ENCODE data around the gene KIF22. TPM values are rescaled to one million over a fixed set of nuclear protein-coding genes. Genes with fewer than 3 reads are reported as not detected.
A peak's percentile ranks its signal among the peaks of the same experiment; 100 is the strongest.
"Not testable (repeated sequence)": the region's sequence is repeated elsewhere in the genome, so short reads cannot be mapped to it uniquely, and the experiment has no call there.

Gene KIF22
- 10 to 100 TPM; 65.2 to 77.7 (median 67.6) TPM for polyA plus RNA-seq (ENCODE audit: insufficient read length in 4 of 4)

DNA sequence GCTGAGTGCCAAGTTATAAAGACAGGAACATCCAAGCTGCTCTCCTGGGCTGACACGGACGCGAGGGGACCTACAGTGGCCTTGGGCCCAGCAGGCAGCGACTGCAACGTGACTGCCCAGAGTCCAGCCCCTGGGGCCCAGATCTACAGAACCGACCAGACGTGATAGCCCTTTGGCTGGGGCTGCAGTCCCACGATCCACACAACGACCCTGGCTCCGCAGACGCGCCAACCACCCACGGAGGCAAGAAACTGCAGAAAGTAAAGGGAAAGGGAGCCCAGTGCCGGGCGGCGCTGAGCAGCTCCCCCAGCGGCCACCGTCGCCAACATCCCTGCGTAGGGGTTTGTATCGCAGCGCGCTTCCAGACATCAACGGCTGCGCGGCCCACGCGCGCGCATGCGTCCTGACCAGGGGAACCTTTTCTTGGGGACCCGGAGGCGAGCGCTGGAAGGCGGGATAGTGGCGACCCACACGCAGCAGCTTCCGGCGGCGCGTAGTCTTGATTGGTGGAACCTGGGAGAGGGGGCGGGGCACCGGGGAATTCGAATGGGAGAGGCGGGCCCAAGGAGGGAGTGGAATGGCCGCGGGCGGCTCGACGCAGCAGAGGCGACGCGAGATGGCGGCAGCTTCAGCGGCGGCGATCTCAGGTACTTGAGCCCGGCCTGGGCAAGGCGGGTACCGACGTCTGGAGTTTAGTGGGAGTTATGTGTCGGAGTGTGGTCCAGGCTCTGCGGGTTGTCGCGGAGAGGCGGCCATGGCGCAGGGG, at the start of gene KIF22:
TSS of gene KIF22 (plus strand) at position 569 of the 766 bp plus-strand sequence. CDS start at position 578, 9 bp downstream.
- peak; percentile 97 to 99 (median 98) for DNase-seq (ENCODE audit: low read depth in 4 of 4, low spot score in 3 of 4)

DNA sequence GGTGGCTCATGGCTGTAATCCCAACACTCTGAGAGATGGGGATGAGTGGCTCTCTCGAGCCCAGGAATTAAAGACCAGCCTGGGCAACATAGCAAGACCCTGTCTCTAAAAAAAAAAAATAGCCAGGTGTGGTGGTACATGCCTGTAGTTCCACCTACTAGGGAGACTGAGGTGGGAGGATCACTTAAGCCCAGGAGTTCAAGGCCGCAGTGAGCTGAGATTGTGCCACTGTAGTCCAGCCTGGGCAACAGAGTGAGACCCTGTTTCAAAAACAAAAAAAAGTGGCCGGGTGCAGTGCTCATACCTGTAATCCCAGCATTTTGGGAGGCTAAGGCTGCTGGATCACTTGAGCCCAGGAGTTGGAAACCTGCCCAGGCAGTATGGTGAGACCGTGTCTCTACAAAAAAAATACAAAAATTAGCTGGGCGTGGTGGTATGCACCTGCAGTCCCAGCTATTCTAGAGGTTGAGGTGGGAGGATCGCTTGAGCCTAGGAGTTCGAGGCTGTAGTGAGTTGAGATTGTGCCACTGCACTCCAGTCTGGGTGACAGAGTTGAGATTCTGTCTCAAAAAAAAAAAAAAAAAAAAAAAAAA, 47.8 kb upstream of the KIF22 start:
- no peak for DNase-seq (ENCODE audit: low read depth in 4 of 4, low spot score in 3 of 4)

- no peak for DNase-seq (ENCODE audit: low read depth in 4 of 4, low spot score in 3 of 4)
Observed at GRCh38 chr16:29743475-29743826, 47.1 kb upstream of the KIF22 start.

DNA sequence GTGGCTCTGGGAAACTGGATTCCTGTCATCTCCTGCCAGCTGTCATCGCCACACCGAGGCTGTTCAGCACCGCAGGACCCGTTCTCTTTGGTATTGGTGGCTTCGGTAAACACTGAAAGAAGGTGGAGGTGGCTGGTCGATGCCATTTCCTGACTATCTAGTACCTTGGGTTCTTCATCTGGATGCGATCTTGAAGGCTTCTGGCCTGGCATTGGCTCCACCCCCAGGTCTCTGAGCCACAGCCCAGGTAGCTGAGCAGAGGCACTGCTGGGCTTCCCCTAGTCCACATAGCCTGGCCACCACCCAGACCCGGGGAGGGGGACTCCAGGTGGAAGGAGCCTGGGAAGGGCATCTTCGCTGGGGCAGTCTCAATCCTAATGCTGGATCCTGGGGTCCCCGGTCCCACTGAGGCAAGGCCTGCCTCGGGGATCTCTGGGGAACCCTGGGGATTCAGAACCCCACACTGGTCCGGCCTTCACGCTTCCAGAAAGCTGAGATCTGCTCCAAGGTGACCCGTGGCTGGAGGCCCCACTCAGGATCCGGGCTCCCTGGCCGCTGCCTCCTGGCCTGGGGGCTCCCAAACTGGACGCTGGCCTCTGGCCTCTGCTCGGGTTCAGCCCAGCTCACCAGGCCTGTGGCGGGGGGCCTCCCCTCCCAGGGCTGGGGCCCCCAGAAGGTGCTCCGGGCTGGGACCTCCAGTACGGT, 46.6 kb upstream of the KIF22 start:
- no peak for DNase-seq (ENCODE audit: low read depth in 4 of 4, low spot score in 3 of 4)

DNA sequence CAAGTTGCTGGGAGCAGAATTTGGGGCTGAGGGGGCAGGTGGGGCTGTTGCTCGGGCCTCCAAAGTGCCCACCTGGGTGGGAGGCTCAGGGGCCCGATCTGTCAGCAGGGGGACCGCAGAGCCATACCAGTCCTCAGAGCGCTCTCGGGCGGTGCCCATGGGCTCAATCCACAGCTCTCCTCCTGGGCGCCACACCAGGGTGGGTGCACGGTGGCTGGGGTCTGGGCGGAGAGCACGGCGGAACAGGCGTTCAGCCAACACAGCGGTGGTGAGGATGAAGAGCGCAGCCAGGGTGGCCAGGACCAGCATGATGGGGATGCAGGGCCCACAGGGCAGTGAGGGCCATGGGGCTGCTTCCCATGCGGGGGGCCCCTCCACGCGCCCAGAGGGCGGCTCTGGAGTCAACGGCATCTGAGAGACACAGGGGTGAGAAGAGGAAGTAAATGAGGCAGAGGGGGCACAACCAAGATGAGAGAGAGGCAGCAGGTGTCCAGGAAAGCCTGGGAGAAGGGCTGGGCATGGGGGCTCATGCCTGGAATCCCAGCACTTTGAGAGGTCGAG, 45.9 kb upstream of the KIF22 start:
- DNase-seq (ENCODE audit: low read depth in 4 of 4, low spot score in 3 of 4) = no peak

DNA sequence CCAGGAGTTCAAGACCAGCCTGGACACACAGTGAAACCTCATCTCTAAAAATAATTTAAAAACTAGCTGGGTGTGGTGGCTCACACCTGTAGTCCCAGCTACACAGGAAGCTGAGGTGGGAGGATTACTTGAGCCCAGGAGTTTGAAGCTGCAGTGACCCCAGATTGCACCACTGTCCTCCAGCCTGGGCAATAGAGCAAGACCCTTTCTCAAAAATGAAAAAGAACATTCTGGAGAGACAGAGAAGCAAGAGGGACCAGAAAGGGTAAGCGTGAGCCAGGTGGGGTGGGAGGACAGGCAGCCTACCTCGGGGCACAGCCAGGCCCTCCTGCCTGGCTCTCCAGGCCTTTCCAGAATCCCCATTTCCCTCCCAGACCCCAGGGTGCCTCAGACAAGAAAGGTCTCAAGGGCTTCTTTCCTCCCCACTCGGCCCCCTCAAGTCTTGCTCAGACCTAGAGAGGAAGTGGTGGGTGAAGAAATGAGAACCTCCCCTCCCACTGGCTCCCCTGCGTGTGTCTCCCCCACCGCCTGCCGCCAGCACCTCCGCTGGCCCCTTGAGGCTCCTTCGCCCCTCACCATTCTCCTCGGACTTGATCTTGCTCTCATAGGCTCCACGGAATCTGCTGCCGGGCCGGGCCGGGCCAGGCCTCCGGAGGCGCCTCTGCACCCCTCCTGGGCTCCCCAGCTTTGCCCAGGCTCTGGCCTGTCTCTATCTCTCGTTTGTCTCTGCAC, 45.3 kb upstream of the KIF22 start:
- no peak for DNase-seq (ENCODE audit: low read depth in 4 of 4, low spot score in 3 of 4)

DNA sequence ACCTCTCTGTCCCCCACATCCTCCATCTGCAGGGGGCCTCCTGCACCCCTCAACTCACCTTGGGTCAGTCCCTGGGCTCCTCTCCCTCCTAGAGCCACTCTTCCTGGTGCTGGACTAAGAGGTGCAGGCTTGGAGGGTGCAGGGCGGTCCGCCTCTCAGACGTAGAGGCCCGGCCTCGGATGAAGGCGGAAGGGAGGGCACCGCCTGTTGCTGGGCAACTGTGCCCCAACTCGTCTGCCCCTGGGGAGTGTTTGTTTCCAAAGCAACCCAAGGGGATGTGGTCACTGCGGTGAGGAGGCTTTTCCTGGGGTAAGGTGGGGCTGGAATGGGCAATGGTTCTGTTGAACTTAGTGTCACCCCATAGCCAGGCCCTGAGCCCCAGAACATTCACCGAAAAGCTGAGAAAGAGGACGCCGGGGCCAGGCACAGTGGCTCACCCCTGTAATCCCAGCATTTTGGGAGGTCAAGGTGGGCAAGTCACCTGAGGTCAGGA, 44.7 kb upstream of the KIF22 start, which contains the start of gene C16orf54:
TSS of gene C16orf54 (minus strand) at position 138 of the 493 bp plus-strand sequence. CDS start 1,039 bp downstream, outside the sequence.
- no peak for DNase-seq (ENCODE audit: low read depth in 4 of 4, low spot score in 3 of 4)

DNA sequence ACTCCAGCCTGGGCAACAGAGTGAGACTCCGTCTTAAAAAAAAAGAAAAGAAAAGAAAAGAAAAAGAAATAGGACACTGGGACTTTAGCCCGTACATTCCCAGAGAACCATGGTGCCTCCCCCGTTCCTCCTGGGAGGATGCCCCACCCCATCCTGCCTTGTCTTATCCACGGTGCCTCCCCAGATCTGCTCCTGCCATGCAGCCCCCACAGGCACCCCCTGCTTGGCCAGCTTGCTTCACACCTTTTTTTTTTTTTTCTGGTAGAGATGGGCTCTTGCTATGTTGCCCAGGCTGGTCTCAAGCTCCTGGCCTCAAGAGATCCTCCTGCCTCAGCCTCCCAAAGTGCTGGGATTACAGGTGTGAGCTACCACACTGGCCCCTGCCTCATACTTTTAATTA, 44.0 kb upstream of the KIF22 start:
- not testable (repeated sequence) for DNase-seq (ENCODE audit: low read depth in 4 of 4, low spot score in 3 of 4)

DNA sequence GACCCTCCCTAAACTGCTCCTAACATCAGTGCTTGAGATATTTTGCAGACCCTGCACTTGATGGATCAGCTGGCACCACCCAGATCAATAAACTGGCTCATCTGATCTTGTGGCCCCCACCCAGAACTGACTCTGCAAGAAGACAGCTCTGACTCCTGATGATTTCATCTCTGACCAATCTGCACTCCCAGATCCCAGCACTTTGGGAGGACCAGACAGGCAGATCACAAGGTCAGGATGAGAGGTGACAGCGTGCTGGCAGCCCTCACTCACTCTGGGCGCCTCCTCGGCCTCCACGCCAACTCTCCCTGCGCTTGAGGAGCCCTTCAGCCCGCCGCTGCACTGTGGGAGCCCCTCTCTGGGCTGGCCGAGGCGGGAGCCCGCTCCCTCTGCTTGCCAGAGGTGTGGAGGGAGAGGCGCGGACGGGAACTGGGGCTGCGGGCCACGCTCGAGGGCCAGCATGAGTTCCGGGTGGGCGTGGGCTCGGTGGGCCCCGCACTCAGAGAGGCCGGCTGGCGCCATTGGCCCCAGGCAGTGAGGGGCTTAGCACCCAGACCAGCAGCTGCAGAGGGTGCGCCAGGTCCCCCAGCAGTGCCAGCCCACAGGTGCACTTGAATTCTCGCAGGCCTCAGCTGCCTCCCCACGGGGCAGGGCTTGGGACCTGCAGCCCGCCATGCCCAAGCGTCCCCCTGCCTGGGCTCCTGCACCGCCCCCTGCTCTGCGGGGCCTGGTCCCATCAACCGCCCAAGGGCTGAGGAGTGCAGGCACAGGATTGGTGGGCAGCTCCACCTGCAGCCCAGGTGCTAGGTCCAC, 42.4 kb upstream of the KIF22 start:
- DNase-seq (ENCODE audit: low read depth in 4 of 4, low spot score in 3 of 4) = no peak

DNA sequence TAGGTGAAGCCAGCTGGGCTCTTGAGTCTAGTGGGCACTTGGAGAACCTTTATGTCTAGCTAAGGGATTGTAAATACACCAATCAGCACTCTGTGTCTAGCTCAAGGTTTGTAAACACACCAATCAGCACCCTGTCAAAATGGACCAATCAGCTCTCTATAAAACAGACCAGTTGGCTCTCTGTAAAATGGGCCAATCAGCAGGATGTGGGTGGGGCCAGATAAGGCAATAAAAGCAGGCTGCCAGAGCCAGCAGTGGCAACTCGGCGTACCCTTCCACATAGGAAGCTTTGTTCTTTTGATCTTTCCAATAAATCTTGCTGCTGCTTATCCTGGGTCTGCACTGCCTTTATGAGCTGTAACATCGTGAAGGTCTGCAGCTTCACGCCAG, 41.8 kb upstream of the KIF22 start:
- not testable (repeated sequence) for DNase-seq (ENCODE audit: low read depth in 4 of 4, low spot score in 3 of 4)

DNA sequence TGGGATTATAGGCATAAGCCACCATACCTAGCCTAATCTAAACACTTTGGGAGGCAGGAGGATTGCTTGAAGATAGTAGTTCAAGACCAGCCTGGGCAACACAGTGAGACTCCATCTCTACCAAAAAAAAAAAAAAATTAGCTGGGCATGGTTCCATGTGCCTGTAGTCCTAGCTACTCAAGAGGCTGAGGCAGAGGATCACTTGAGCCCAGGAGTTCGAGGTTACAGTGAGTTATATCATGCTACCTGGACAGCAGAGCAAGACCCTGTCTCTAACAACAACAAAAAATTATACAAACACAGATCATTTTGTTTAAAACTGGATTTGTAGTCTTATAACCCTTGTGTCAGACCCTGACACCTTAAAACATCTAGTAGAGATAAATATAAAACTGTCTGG, 37.0 kb upstream of the KIF22 start:
- DNase-seq (ENCODE audit: low read depth in 4 of 4, low spot score in 3 of 4) = no peak

GRCh38 chr16:29756654-29757053, 33.9 kb upstream of the KIF22 start:
- DNase-seq (ENCODE audit: low read depth in 4 of 4, low spot score in 3 of 4) = no peak

DNA sequence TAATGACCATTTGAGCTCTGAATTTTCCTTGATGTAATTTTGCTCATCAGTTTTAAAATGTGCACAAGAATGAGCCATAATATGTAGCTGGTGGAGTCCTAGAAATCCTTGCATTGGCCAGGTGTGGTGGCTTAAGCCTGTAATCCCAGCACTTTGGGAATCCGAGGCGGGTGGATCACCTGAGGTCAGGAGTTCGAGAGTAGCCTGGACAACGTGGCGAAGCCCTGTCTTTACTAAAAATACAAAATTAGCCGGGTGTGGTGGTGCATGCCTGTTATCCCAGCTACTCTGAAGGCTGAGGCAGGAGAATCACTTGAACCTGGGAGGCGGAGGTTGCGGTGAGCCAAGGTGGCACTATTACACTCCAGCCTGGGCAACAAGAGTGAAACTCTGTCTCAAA, 33.5 kb upstream of the KIF22 start:
- DNase-seq (ENCODE audit: low read depth in 4 of 4, low spot score in 3 of 4) = not testable (repeated sequence)

GRCh38 chr16:29757950-29758466, 32.5 kb upstream of the KIF22 start:
- peak in 1 of 4 donors; percentile 12 for DNase-seq (ENCODE audit: low read depth in 4 of 4, low spot score in 3 of 4)

GRCh38 chr16:29760567-29761279, 29.8 kb upstream of the KIF22 start:
- DNase-seq (ENCODE audit: low read depth in 4 of 4, low spot score in 3 of 4) = no peak

- DNase-seq (ENCODE audit: low read depth in 4 of 4, low spot score in 3 of 4) = not testable (repeated sequence)
Observed at GRCh38 chr16:29761280-29761651, 29.3 kb upstream of the KIF22 start.

DNA sequence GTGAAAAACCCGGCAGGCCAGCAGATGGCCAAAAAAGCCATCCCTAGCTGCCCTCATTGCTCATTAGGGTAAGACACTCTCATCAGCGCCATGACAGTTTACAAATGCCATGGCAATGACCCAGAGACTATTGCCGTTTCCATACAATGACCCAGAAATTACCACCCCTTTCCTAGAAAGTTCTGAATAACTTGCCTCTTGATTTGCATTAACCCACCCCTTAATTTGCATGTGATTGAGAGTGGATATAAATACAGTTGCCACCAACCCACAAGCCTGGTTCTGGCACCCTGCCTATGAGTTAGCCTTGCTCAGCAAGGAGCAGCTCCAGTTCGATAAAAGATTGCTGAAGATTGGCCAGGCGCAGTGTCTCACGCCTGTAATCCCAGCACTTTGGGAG, 28.7 kb upstream of the KIF22 start:
- no peak for DNase-seq (ENCODE audit: low read depth in 4 of 4, low spot score in 3 of 4)

DNA sequence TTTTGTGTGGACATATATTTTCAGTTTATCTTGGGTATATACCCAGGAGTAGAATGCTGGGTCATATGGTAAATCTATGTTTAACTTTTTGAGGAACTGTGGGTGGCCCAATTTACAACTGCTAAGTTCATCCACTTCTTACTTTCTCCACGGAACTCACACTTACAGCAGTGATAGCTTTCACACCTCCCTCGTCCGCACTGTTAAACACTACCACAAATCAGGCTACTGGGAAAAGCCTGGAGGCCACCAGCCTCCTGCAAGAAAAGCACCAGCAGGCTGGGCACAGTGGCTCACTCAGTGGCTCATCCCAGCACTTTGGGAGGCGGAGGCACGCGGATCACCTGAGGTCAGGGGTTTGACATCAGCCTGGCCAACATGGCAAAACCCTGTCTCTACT, 27.2 kb upstream of the KIF22 start:
- no peak for DNase-seq (ENCODE audit: low read depth in 4 of 4, low spot score in 3 of 4)
